HK-2 (cell line): Measurements from ENCODE around the gene HDGFL2.

Source experiments
- DNase-seq: peaks from one replicate; pipeline ENCODE4 v3.0.0-alpha.2; 2018; ENCODE audit not compliant: unreplicated experiment

HDGFL2 gene

GRCh38 chr19:4471403-4472173 is 509 bp upstream of the HDGFL2 start:
- DNase-seq: peak; percentile 98

- no peak for DNase-seq
Observed at GRCh38 chr19:4473011-4473762, 1.1 kb downstream of the HDGFL2 start.

- DNase-seq: no peak
Observed at GRCh38 chr19:4473763-4474513, 1.8 kb downstream of the HDGFL2 start.

GRCh38 chr19:4474514-4475022 is 2.5 kb downstream of the HDGFL2 start:
- DNase-seq: no peak

- DNase-seq: no peak
Observed at GRCh38 chr19:4477034-4477801, 5.1 kb downstream of the HDGFL2 start.

GRCh38 chr19:4482721-4483364 is 10.7 kb downstream of the HDGFL2 start:
- DNase-seq: no peak

GRCh38 chr19:4483385-4483784 is 11.3 kb downstream of the HDGFL2 start:
- DNase-seq: no peak

GRCh38 chr19:4487572-4487971 is 15.5 kb downstream of the HDGFL2 start:
- DNase-seq: no peak

- DNase-seq: no peak
Observed at GRCh38 chr19:4488496-4488895, 16.4 kb downstream of the HDGFL2 start.

- no peak for DNase-seq
Observed at GRCh38 chr19:4491446-4491845, 19.3 kb downstream of the HDGFL2 start.

GRCh38 chr19:4492337-4493103 is 20.4 kb downstream of the HDGFL2 start:
- no peak for DNase-seq

- no peak for DNase-seq
Observed at GRCh38 chr19:4493104-4493928, 21.2 kb downstream of the HDGFL2 start.

- no peak for DNase-seq
Observed at GRCh38 chr19:4493929-4494690, 22.0 kb downstream of the HDGFL2 start.

- no peak for DNase-seq
Observed at GRCh38 chr19:4494691-4495064, 22.6 kb downstream of the HDGFL2 start.

- no peak for DNase-seq
Observed at GRCh38 chr19:4495471-4495870, 23.4 kb downstream of the HDGFL2 start.

GRCh38 chr19:4496304-4496703 is 24.2 kb downstream of the HDGFL2 start:
- no peak for DNase-seq

GRCh38 chr19:4497770-4498389 is 25.8 kb downstream of the HDGFL2 start:
- no peak for DNase-seq

GRCh38 chr19:4498694-4499093 is 26.6 kb downstream of the HDGFL2 start:
- no peak for DNase-seq
